Muscle layer of colon (tissue), 2 donors: ENCODE results near the gene ATP1A2.

Source experiments
- H3K27ac ChIP-seq: one replicate; pipeline ENCODE4 v1.7.0; 2013; ENCODE audit warnings: low read depth, mild to moderate bottlenecking, low read length, moderate library complexity
- H3K27me3 ChIP-seq, 2 donors: one replicate each; pipeline ENCODE4 v1.7.0; 2013; ENCODE audit warnings: low read length in 2 of 2, mild to moderate bottlenecking in 2 of 2; ENCODE audit not compliant: insufficient read depth in 2 of 2, control insufficient read depth in 1 of 2
- H3K36me3 ChIP-seq: one replicate; pipeline ENCODE4 v1.7.0; 2013; ENCODE audit warnings: mild to moderate bottlenecking, low read length; ENCODE audit not compliant: insufficient read depth
- H3K4me1 ChIP-seq: one replicate; pipeline ENCODE4 v1.7.0; 2013; ENCODE audit warnings: mild to moderate bottlenecking, low read length; ENCODE audit not compliant: insufficient read depth
- H3K4me3 ChIP-seq, 2 donors: one replicate each; pipeline ENCODE4 v1.7.0; 2013; ENCODE audit warnings: low read length in 2 of 2, low read depth in 1 of 2, mild to moderate bottlenecking in 1 of 2, moderate library complexity in 1 of 2
- H3K9ac ChIP-seq: one replicate; pipeline ENCODE4 v1.7.0; 2013; ENCODE audit warnings: low read length
- H3K9me3 ChIP-seq: one replicate; pipeline ENCODE4 v1.7.0; 2013; ENCODE audit warnings: mild to moderate bottlenecking, low read length
- donor health status: abdominal sarcoma.
- donor health status: Adenocarcinoma of cecum.

Gene ATP1A2

GRCh38 chr1:160129046-160129445, 13.5 kb downstream of the ATP1A2 start:
- Histone ChIP-seq H3K9ac (no peak overlapping the region), H3K27me3 (no peaks in the 10 kb centered on the region), H3K9me3 (no peaks in the 10 kb centered on the region), H3K4me3 (no peak overlapping the region), H3K36me3 (peaks cover 89% of the 10 kb centered on the region), H3K4me1 (peaks cover 10% of the 10 kb centered on the region), H3K27ac (no peak overlapping the region)

- H3K36me3 ChIP-seq = peaks cover 89% of the 10 kb centered on the region
- H3K27ac ChIP-seq = no peak overlapping the region
- H3K9me3 ChIP-seq = no peaks in the 10 kb centered on the region
- no peak overlapping the region for H3K9ac ChIP-seq
- no peaks in the 10 kb centered on the region for H3K27me3 ChIP-seq
- H3K4me1 ChIP-seq = peaks cover 5% of the 10 kb centered on the region
- no peak overlapping the region for H3K4me3 ChIP-seq
Observed at GRCh38 chr1:160129558-160129957, 14.0 kb downstream of the ATP1A2 start.

DNA sequence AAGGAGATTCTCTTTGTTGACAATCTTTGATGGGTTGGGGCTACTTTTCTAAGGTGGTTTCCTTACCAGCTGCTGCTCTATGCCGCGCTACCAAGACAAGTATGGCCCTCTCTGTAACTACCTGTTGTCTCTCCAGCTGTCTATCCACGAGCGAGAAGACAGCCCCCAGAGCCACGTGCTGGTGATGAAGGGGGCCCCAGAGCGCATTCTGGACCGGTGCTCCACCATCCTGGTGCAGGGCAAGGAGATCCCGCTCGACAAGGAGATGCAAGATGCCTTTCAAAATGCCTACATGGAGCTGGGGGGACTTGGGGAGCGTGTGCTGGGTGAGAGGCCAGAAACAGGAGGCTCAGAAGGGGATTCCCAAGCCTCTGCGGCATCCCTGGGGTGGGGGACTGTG, 14.4 kb downstream of the ATP1A2 start:
- Histone ChIP-seq H3K4me1 (peaks cover under 1% of the 10 kb centered on the region), H3K27ac (no peak overlapping the region), H3K4me3 (no peak overlapping the region)

GRCh38 chr1:160130486-160130885, 14.9 kb downstream of the ATP1A2 start:
- no peaks in the 10 kb centered on the region for H3K4me1 ChIP-seq
- H3K36me3 ChIP-seq = peaks cover 87% of the 10 kb centered on the region
- H3K9ac ChIP-seq = no peak overlapping the region
- no peak overlapping the region for H3K4me3 ChIP-seq
- no peaks in the 10 kb centered on the region for H3K27me3 ChIP-seq
- no peaks in the 10 kb centered on the region for H3K9me3 ChIP-seq
- no peak overlapping the region for H3K27ac ChIP-seq

More for the DNA sequence above, 14.4 kb downstream of the ATP1A2 start:
- Histone ChIP-seq H3K9ac (no peak overlapping the region), H3K9me3 (no peaks in the 10 kb centered on the region), H3K27me3 (no peaks in the 10 kb centered on the region), H3K36me3 (peaks cover 89% of the 10 kb centered on the region)

GRCh38 chr1:160130939-160131338, 15.4 kb downstream of the ATP1A2 start:
- peaks cover 87% of the 10 kb centered on the region for H3K36me3 ChIP-seq
- no peak overlapping the region for H3K27ac ChIP-seq

DNA sequence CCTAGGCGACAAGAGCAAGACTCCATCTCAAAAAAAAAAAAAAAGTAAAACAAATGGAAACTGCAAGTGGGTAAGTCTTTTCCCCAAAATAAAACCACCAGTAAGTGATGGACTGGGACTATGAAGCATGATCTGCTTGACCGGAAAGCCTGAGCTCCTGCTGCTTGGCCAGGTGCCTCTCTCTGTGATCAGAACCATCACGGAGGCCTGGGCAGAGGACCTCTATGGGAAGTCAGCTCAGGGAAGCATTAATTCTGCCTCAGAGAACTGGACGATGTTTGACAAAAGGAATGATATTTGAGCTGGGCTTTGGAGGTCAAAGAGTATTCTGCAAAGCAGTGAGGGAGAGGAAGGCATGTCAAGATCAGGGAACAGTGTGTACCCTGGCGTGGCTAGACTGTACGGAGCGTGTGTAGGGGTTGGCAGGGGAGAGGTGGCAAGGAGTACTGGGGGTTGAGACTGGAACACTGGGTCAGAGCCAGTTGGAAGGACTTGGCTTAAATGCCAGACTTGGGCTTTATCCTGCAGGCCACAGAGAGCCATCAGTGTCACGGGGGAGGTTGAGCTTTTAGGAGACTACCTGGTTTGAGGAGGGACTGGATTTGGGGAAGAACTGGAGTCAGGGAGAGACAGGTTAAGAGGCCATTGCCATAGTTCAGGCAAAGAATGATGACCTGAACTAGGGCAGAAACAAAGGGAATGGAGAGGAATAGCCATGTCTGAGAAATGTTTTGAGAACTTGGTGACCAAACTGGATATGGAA, 16.4 kb downstream of the ATP1A2 start:
- no peaks in the 10 kb centered on the region for H3K4me1 ChIP-seq
- no peaks in the 10 kb centered on the region for H3K9me3 ChIP-seq
- H3K27me3 ChIP-seq = no peaks in the 10 kb centered on the region
- no peak overlapping the region for H3K4me3 ChIP-seq
- H3K36me3 ChIP-seq = peaks cover 89% of the 10 kb centered on the region
- no peak overlapping the region for H3K9ac ChIP-seq
- peak overlapping the region; percentile 0 for H3K27ac ChIP-seq

More at GRCh38 chr1:160130939-160131338, 15.4 kb downstream of the ATP1A2 start:
- Histone ChIP-seq H3K27me3 (no peaks in the 10 kb centered on the region), H3K4me3 (no peak overlapping the region), H3K4me1 (no peaks in the 10 kb centered on the region), H3K9me3 (no peaks in the 10 kb centered on the region), H3K9ac (no peak overlapping the region)

DNA sequence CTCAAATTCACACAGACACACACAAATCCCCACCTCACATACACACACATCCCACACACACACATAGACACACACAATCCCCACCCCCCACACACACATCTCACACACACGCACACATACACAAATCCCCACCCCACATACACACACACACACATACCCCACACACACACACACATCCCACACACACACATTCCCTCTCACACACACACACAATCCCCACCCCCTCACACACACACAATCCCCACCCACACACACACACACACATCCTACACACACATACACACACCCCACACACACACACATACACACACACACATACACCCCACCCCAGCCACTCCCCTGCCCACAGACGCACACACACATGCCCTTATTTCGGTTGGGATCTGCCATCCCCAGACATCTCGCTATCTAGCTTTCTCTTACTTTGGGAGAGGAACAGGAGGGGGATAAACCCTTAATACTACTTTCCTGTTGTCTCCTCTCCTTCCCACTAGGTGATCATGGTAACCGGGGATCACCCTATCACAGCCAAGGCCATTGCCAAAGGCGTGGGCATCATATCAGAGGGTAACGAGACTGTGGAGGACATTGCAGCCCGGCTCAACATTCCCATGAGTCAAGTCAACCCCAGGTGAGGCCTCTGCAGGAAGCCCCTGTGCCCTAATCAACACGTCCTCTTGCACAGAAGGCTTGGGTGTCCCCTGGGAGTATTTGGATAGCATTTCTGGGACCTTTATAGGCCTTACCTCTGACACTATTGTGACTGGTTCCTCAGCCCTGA, 18.6 kb downstream of the ATP1A2 start:
- Histone ChIP-seq H3K27ac (no peak overlapping the region), H3K4me3 (no peak overlapping the region), H3K36me3 (peaks cover 82% of the 10 kb centered on the region), H3K27me3 (no peaks in the 10 kb centered on the region), H3K4me1 (no peaks in the 10 kb centered on the region), H3K9ac (no peak overlapping the region), H3K9me3 (no peaks in the 10 kb centered on the region)

GRCh38 chr1:160134791-160135572, 19.4 kb downstream of the ATP1A2 start:
- Histone ChIP-seq H3K36me3 (peaks cover 80% of the 10 kb centered on the region), H3K4me3 (no peak overlapping the region), H3K27me3 (no peaks in the 10 kb centered on the region), H3K9ac (no peak overlapping the region), H3K4me1 (no peaks in the 10 kb centered on the region), H3K27ac (no peak overlapping the region), H3K9me3 (no peaks in the 10 kb centered on the region)

DNA sequence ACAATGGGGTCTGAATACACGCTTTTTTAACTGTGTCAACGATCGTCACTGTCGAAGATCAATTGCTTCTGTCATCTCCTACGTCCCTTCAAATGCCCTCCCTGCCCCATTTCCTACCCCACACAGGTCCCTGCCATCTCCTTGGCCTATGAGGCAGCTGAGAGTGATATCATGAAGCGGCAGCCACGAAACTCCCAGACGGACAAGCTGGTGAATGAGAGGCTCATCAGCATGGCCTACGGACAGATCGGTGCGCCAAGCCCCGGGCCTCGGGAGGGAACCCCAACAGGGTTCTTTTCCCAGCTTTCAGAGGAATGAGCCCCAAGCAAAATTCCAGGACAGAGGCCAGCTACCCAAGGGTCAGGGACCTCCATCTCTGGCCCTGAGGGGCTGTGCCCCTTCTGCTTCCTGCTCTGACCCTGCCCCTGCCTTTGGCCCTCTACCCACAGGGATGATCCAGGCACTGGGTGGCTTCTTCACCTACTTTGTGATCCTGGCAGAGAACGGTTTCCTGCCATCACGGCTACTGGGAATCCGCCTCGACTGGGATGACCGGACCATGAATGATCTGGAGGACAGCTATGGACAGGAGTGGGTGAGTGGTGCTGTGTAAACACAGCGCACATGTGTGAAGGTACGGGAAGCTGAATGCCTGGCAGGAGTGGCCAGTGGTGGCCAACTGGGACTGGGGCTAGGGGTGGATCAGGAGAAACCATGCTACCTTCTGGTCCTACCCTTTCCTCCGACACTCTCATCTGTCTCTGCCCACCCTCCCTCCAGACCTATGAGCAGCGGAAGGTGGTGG, 20.8 kb downstream of the ATP1A2 start:
- H3K36me3 ChIP-seq = peaks cover 79% of the 10 kb centered on the region
- no peaks in the 10 kb centered on the region for H3K4me1 ChIP-seq
- no peaks in the 10 kb centered on the region for H3K9me3 ChIP-seq
- no peak overlapping the region for H3K27ac ChIP-seq
- no peak overlapping the region for H3K9ac ChIP-seq
- H3K4me3 ChIP-seq = no peak overlapping the region
- no peaks in the 10 kb centered on the region for H3K27me3 ChIP-seq

- no peak overlapping the region for H3K27ac ChIP-seq
- H3K9ac ChIP-seq = no peak overlapping the region
- H3K27me3 ChIP-seq = no peaks in the 10 kb centered on the region
- H3K36me3 ChIP-seq = peaks cover 82% of the 10 kb centered on the region
- no peaks in the 10 kb centered on the region for H3K9me3 ChIP-seq
- H3K4me1 ChIP-seq = no peaks in the 10 kb centered on the region
- no peak overlapping the region for H3K4me3 ChIP-seq
Observed at GRCh38 chr1:160136926-160137200, 21.3 kb downstream of the ATP1A2 start.
